Measurements from ENCODE around the gene PWP1.
A peak's percentile ranks its signal among the peaks of the same experiment; 100 is the strongest.

Gene PWP1

GRCh38 chr12:107736914-107737313 lies 51.3 kb downstream of the PWP1 start:
- H3K79me2 ChIP-seq = no peaks in the 10 kb centered on the region
- TF ChIP-seq CTCF (IDR thresholded peaks at IDR 0.05) = no peak
- no peak overlapping the region for H2AFZ ChIP-seq
- H3K4me2 ChIP-seq (ENCODE audit: low read length) = no peak overlapping the region
- H3K27ac ChIP-seq = no peak overlapping the region
- H3K36me3 ChIP-seq (ENCODE audit: control insufficient read depth, insufficient read depth, low read length) = no peaks in the 10 kb centered on the region
- no peak overlapping the region for H3K4me3 ChIP-seq (ENCODE audit: low read depth, low read length)
- no peak overlapping the region for H3K9ac ChIP-seq
- no peaks in the 10 kb centered on the region for H3K27me3 ChIP-seq (ENCODE audit: control insufficient read depth, insufficient read depth, low read length)
- peaks cover 10% of the 10 kb centered on the region for H3K4me1 ChIP-seq
- no peaks in the 10 kb centered on the region for H3K9me3 ChIP-seq (ENCODE audit: control insufficient read depth, low read length)

- Histone ChIP-seq H3K4me3 (ENCODE audit: low read depth, low read length) (no peak overlapping the region), H3K27me3 (ENCODE audit: control insufficient read depth, insufficient read depth, low read length) (no peaks in the 10 kb centered on the region), H3K27ac (no peak overlapping the region), H3K9me3 (ENCODE audit: control insufficient read depth, low read length) (no peaks in the 10 kb centered on the region), H3K79me2 (peaks cover 9% of the 10 kb centered on the region), H3K36me3 (ENCODE audit: control insufficient read depth, insufficient read depth, low read length) (no peaks in the 10 kb centered on the region), H3K4me1 (peaks cover 5% of the 10 kb centered on the region), H3K9ac (no peak overlapping the region), H3K4me2 (ENCODE audit: low read length) (no peak overlapping the region), H2AFZ (no peak overlapping the region)
- TF ChIP-seq CTCF (IDR thresholded peaks at IDR 0.05) = no peak
Observed at GRCh38 chr12:107748472-107748871, 62.9 kb downstream of the PWP1 start.

- no peaks in the 10 kb centered on the region for H3K36me3 ChIP-seq (ENCODE audit: control insufficient read depth, insufficient read depth, low read length)
- H3K27me3 ChIP-seq (ENCODE audit: control insufficient read depth, insufficient read depth, low read length) = no peaks in the 10 kb centered on the region
- H3K4me2 ChIP-seq (ENCODE audit: low read length) = peak overlapping the region; percentile 29
Observed at GRCh38 chr12:107749083-107749482, 63.5 kb downstream of the PWP1 start.

GRCh38 chr12:107759410-107759809 lies 73.8 kb downstream of the PWP1 start:
- Histone ChIP-seq H3K79me2 (peaks cover 18% of the 10 kb centered on the region), H3K4me2 (ENCODE audit: low read length) (peak overlapping the region; percentile 71), H3K9me3 (ENCODE audit: control insufficient read depth, low read length) (no peaks in the 10 kb centered on the region), H3K27me3 (ENCODE audit: control insufficient read depth, insufficient read depth, low read length) (no peaks in the 10 kb centered on the region), H3K36me3 (ENCODE audit: control insufficient read depth, insufficient read depth, low read length) (no peaks in the 10 kb centered on the region), H3K27ac (peak overlapping the region; percentile 67), H3K9ac (no peak overlapping the region), H3K4me3 (ENCODE audit: low read depth, low read length) (peak overlapping the region; percentile 97), H2AFZ (no peak overlapping the region), H3K4me1 (peaks cover 11% of the 10 kb centered on the region)
- no peak for TF ChIP-seq CTCF (IDR thresholded peaks at IDR 0.05)

More at GRCh38 chr12:107749083-107749482, 63.5 kb downstream of the PWP1 start:
- Histone ChIP-seq H3K4me3 (ENCODE audit: low read depth, low read length) (no peak overlapping the region), H3K9ac (no peak overlapping the region), H3K79me2 (peaks cover 9% of the 10 kb centered on the region), H3K4me1 (peaks cover 5% of the 10 kb centered on the region), H3K9me3 (ENCODE audit: control insufficient read depth, low read length) (no peaks in the 10 kb centered on the region), H2AFZ (no peak overlapping the region), H3K27ac (no peak overlapping the region)
- TF ChIP-seq CTCF (IDR thresholded peaks at IDR 0.05) = no peak

- H3K4me2 ChIP-seq (ENCODE audit: low read length) = peak overlapping the region; percentile 71
- H3K27ac ChIP-seq = peak overlapping the region; percentile 67
- TF ChIP-seq CTCF (IDR thresholded peaks at IDR 0.05) = no peak
- H3K79me2 ChIP-seq = peaks cover 18% of the 10 kb centered on the region
- peak overlapping the region; percentile 55 for H3K9ac ChIP-seq
- no peaks in the 10 kb centered on the region for H3K36me3 ChIP-seq (ENCODE audit: control insufficient read depth, insufficient read depth, low read length)
- peak overlapping the region; percentile 97 for H3K4me3 ChIP-seq (ENCODE audit: low read depth, low read length)
- peak overlapping the region; percentile 72 for H2AFZ ChIP-seq
- H3K9me3 ChIP-seq (ENCODE audit: control insufficient read depth, low read length) = no peaks in the 10 kb centered on the region
- no peaks in the 10 kb centered on the region for H3K27me3 ChIP-seq (ENCODE audit: control insufficient read depth, insufficient read depth, low read length)
- peaks cover 11% of the 10 kb centered on the region for H3K4me1 ChIP-seq
Observed at GRCh38 chr12:107760207-107760808, 74.7 kb downstream of the PWP1 start.
